ENCODE measurements around the gene PCP4. TPM values are rescaled to one million over a fixed set of nuclear protein-coding genes. Genes with fewer than 3 reads are reported as not detected.

The PCP4 gene
- not detected for total RNA-seq (2021; fragmentation: NEBNext Ultra II Directional; extraction: Animal tissue kit (Norgen Biotek cat#: 25700))
- long read RNA-seq = 0 reads

- Mint-ChIP-seq H3K9me3 (no peaks in the 10 kb centered on the region), H3K27me3 (ENCODE audit: insufficient read depth) (peaks cover 10% of the 10 kb centered on the region), H3K4me1 (ENCODE audit: low read depth) (no peaks in the 10 kb centered on the region), H3K36me3 (ENCODE audit: low read depth) (no peaks in the 10 kb centered on the region), H3K27ac (no peak within 1 kb of the TSS), H3K4me3 (no peak within 1 kb of the TSS)
- TF ChIP-seq, protein P1, sequence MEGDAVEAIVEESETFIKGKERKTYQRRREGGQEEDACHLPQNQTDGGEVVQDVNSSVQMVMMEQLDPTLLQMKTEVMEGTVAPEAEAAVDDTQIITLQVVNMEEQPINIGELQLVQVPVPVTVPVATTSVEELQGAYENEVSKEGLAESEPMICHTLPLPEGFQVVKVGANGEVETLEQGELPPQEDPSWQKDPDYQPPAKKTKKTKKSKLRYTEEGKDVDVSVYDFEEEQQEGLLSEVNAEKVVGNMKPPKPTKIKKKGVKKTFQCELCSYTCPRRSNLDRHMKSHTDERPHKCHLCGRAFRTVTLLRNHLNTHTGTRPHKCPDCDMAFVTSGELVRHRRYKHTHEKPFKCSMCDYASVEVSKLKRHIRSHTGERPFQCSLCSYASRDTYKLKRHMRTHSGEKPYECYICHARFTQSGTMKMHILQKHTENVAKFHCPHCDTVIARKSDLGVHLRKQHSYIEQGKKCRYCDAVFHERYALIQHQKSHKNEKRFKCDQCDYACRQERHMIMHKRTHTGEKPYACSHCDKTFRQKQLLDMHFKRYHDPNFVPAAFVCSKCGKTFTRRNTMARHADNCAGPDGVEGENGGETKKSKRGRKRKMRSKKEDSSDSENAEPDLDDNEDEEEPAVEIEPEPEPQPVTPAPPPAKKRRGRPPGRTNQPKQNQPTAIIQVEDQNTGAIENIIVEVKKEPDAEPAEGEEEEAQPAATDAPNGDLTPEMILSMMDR (IDR thresholded peaks at IDR 0.05) = peak; percentile 85
- peak; percentile 4 for DNase-seq
Observed at GRCh38 chr21:39867198-39867650, at the start of gene PCP4. Gene PCP4 (plus strand): TSS chr21:39867438. CDS start chr21:39867502, 64 bp downstream.

- H3K4me3 Mint-ChIP-seq = no peak overlapping the region
- H3K36me3 Mint-ChIP-seq (ENCODE audit: low read depth) = no peaks in the 10 kb centered on the region
- TF ChIP-seq, protein P1 (IDR thresholded peaks at IDR 0.05) = no peak
- H3K27ac Mint-ChIP-seq = no peak overlapping the region
- DNase-seq = no peak
- H3K27me3 Mint-ChIP-seq (ENCODE audit: insufficient read depth) = no peaks in the 10 kb centered on the region; the same call in 1 of the 2 replicates
- H3K9me3 Mint-ChIP-seq = peaks cover 12% of the 10 kb centered on the region
- no peaks in the 10 kb centered on the region for H3K4me1 Mint-ChIP-seq (ENCODE audit: low read depth)
Observed at GRCh38 chr21:39818557-39818956, 48.7 kb upstream of the PCP4 start.

DNA sequence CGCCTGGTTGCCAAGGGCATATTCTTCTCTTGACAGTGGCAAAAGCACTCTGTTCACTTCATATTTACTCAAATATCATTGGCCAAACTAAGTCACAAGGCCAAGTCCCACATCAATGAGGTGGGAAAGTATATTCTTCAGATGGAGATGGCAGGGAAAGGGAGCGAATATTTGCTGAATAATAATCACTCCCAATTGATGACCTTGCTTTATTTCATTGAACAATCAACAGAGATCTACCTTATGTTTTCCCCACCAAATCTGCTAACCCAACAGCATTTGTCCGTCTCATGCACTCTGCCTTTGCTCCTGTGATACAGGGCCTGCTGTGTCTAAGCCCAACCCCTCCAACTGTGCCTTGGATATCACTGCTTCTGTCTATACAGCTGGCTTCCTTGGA lies 45.2 kb upstream of the PCP4 start:
- H3K4me1 Mint-ChIP-seq (ENCODE audit: low read depth) = no peaks in the 10 kb centered on the region
- no peaks in the 10 kb centered on the region; the same call in 1 of the 2 replicates for H3K27me3 Mint-ChIP-seq (ENCODE audit: insufficient read depth)
- no peak overlapping the region for H3K27ac Mint-ChIP-seq
- no peak overlapping the region for H3K4me3 Mint-ChIP-seq
- peaks cover 4% of the 10 kb centered on the region for H3K36me3 Mint-ChIP-seq (ENCODE audit: low read depth)
- TF ChIP-seq, protein P1 (IDR thresholded peaks at IDR 0.05) = no peak
- DNase-seq = no peak
- peaks cover 27% of the 10 kb centered on the region for H3K9me3 Mint-ChIP-seq

GRCh38 chr21:39825250-39825649 lies 42.0 kb upstream of the PCP4 start:
- Mint-ChIP-seq H3K27me3 (ENCODE audit: insufficient read depth) (no peaks in the 10 kb centered on the region), H3K9me3 (peaks cover 22% of the 10 kb centered on the region), H3K4me3 (no peak overlapping the region), H3K4me1 (ENCODE audit: low read depth) (no peaks in the 10 kb centered on the region), H3K36me3 (ENCODE audit: low read depth) (peaks cover 4% of the 10 kb centered on the region), H3K27ac (no peak overlapping the region)
- DNase-seq = no peak
- TF ChIP-seq, protein P1 (IDR thresholded peaks at IDR 0.05) = no peak

DNA sequence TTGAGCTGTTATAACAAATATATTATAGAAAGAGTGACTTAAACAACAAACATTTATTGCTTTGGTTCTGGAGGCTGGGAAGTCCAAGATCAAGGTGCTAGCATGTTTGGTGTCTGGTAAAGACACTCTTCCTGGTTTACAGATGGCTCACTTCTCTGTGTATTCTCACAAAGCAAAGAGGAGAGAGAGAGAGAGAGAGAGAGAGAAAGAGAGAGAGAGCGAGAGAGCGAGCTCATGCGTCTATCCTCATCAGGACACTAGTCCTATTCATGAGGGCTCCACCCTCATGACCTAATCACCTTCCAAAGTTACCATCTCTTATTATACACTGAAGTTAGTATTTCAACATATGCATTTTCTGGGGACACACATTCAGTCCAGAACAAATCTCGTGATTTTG lies 32.7 kb upstream of the PCP4 start:
- Mint-ChIP-seq H3K27me3 (ENCODE audit: insufficient read depth) (no peaks in the 10 kb centered on the region; the same call in 1 of the 2 replicates), H3K4me1 (ENCODE audit: low read depth) (no peaks in the 10 kb centered on the region), H3K9me3 (peaks cover 4% of the 10 kb centered on the region; the same call in 1 of the 2 replicates), H3K27ac (no peak overlapping the region), H3K36me3 (ENCODE audit: low read depth) (no peaks in the 10 kb centered on the region), H3K4me3 (no peak overlapping the region)
- no peak for DNase-seq
- TF ChIP-seq, protein P1 (IDR thresholded peaks at IDR 0.05) = no peak

Data from HFFc6 (cell line).